Lower leg skin (tissue), 4 donors: ENCODE results near the gene TXNRD3. TPM values are rescaled to one million over a fixed set of nuclear protein-coding genes. Genes with fewer than 3 reads are reported as not detected.

Experiments
- DNase-seq, 2 donors: peaks; one replicate each; pipeline ENCODE4 v3.0.0-alpha.2; 2019; ENCODE audit warnings: low spot score in 2 of 2
- H3K4me3 ChIP-seq: fragments of 200-600 bp; sonication (generic); 2 replicates; pipeline ENCODE4 v1.5.1; 2017; ENCODE audit warnings: mild to moderate bottlenecking, low read depth; ENCODE audit not compliant: poor library complexity, severe bottlenecking
- CTCF ChIP-seq, 3 donors: fragments of 450-650 bp; IDR thresholded peaks; one replicate each; pipeline ENCODE4 v1.5.1; 2016; ENCODE audit warnings: antibody characterized with exemption in 3 of 3, mild to moderate bottlenecking in 3 of 3, moderate library complexity in 2 of 3
- POLR2A ChIP-seq, 2 donors: fragments of 450-650 bp; IDR thresholded peaks; one replicate each; pipeline ENCODE4 v1.6.1; 2016 to 2017; ENCODE audit warnings: antibody characterized with exemption in 2 of 2, mild to moderate bottlenecking in 1 of 2, moderate library complexity in 1 of 2
- WGBS, 2 donors: methylation state at CpG; one replicate each; pipeline ENCODE4 v1.1.5; 2018; 5-methylcytosine and 5-hydroxymethylcytosine counted together
- intact Hi-C: fragments of 100-400 bp; cut with DNase I; formaldehyde crosslinking; loops from one replicate; pipeline ENCODE4 v1.15.0; 2023; ENCODE audit warnings: low total_unique reads
- total RNA-seq, 4 donors: library from RNA; depleted of rRNA; stranded (reverse); fragments of >200 nt; gene quantifications; one replicate each; pipeline ENCODE4 v1.1.0, GENCODE V29; 2016

TXNRD3 gene
- total RNA-seq, 4 donors from 2014 or later: 6.8 to 12.1 (median 9.2) TPM

DNA sequence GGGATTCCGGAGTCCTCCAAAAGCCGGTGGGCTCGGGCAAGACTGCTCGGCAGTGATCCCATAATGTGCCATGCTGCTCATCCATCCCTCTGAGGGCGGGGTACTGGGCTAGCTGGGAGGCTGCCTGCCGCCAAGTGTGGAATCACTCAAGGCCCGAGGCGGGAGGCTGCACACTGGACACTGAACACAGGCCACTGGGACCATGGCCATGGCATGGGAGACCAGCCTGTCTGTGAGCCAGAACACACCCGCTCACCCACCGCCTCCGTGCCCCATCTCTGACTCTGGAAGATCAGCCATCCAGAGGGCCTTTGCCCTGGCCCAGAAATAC, 97.5 kb downstream of the TXNRD3 start:
- DNase-seq: peak; percentile 9 to 77
- intact Hi-C loops: no loop called here
- 88 to 94% methylated on average over 5 to 8 of the region's 11 CpGs for WGBS, 2 donors
- TF ChIP-seq CTCF (IDR thresholded peaks at IDR 0.05) (no peak), POLR2A (IDR thresholded peaks at IDR 0.05) (no peak)
- no peak overlapping the region for H3K4me3 ChIP-seq

Other genes with a start within 250 kb of the TXNRD3 start
- 10 to 100 TPM; 37.5 to 62.0 (median 52.3) TPM for gene ZXDC, start 179.2 kb downstream of the TXNRD3 start, total RNA-seq
- gene UROC1, start 137.4 kb downstream of the TXNRD3 start, total RNA-seq: not detected
- under 1 TPM in 1 of 4 donors, not detected in 3; 0.32 TPM for gene CHST13, start 131.0 kb downstream of the TXNRD3 start, total RNA-seq
- not detected for gene C3orf22, start 96.2 kb downstream of the TXNRD3 start, total RNA-seq
- 10 to 100 TPM; 15.6 to 25.8 (median 21.2) TPM for gene CHCHD6, start 49.1 kb upstream of the TXNRD3 start, total RNA-seq